Esophagus muscularis mucosa (tissue), 4 donors: Measurements from ENCODE around the gene LRRC39.
"Not testable (repeated sequence)": the region's sequence is repeated elsewhere in the genome, so short reads cannot be mapped to it uniquely, and the experiment has no call there.

Experiments used
- CTCF ChIP-seq, 3 experiments: fragments of 200-600 bp in 2 of 3; fragments of 450-650 bp in 1 of 3; sonication (generic) in 2 of 3; IDR thresholded peaks; one replicate each; pipeline ENCODE4 v1.5.1; 2017 to 2019; ENCODE audit warnings: antibody characterized with exemption in 3 of 3, mild to moderate bottlenecking in 2 of 3, moderate library complexity in 1 of 3
- EP300 ChIP-seq: sonication (generic); formaldehyde crosslinking; IDR thresholded peaks from one replicate; pipeline ENCODE4 v1.6.1; 2017; ENCODE audit warnings: antibody characterized with exemption
- POLR2A ChIP-seq: fragments of 450-650 bp; IDR thresholded peaks from one replicate; pipeline ENCODE4 v1.6.1; 2017; ENCODE audit warnings: antibody characterized with exemption, moderate library complexity, mild to moderate bottlenecking, low read depth
- POLR2AphosphoS5 ChIP-seq, 2 donors: sonication (generic); formaldehyde crosslinking; IDR thresholded peaks; one replicate each; pipeline ENCODE4 v1.6.1; 2017; ENCODE audit warnings: antibody characterized with exemption in 2 of 2

DNA sequence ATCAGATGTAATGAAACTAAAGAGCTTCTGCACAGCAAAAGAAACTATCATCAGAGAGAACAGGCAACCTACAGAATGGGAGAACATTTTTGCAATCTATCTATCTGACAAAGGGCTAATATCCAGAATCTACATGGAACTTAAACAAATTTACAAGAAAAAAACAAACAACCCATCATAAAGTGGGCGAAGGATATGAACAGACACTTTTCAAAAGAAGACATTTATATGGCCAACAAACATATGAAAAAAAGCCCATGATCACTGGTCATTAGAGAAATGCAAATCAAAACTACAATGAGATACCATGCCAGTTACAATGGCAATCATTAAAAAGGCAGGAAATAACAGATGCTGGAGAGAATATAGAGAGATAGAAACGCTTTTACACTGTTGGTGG is 27.0 kb upstream of the LRRC39 start:
- TF ChIP-seq EP300; POLR2A; CTCF (IDR thresholded peaks at IDR 0.05); POLR2AphosphoS5 (IDR thresholded peaks at IDR 0.05): not testable (repeated sequence)
